Measurements from ENCODE around the gene CYSLTR2.

The CYSLTR2 gene

DNA sequence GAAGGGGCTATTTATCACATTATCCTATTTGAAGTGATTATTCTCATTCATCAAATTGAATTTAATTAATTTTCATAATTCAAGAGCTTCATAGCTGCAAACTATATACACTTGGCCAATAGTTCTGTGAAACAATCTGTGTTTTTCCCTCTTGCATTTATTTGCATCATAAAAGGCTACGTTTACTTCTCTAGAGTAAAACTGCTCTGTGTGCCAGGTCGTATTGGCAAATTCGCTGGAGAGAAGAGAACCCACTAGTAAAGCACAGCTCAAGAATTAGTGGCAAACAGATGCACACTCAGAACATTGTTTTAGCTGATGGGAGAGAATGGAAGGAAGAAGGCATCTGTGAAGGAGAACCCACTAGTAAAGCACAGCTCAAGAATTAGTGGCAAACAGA, 81.8 kb downstream of the CYSLTR2 start:
- Histone ChIP-seq H3K4me3 (ENCODE audit: low read depth, low read length) (no peak overlapping the region), H3K9me3 (ENCODE audit: control insufficient read depth, insufficient read depth, low read depth, low read length) (no peaks in the 10 kb centered on the region), H3K27ac (ENCODE audit: extremely low read depth, low read depth, low read length) (no peak overlapping the region), H3K36me3 (ENCODE audit: control insufficient read depth in 2 of 2, insufficient read depth in 1 of 2, low read length in 2 of 2) (no peaks in the 10 kb centered on the region), H3K4me1 (ENCODE audit: control insufficient read depth, insufficient read depth, low read length) (no peaks in the 10 kb centered on the region)
- CTCF ChIA-PET, result interaction anchor here (0.7 kb wide), 2 partner anchors 32 to 354 kb away, joined by 3 read pairs; no protein-coding TSS in a partner anchor
- TF ChIP-seq ZNF610 (tag by site-specific recombination; IDR thresholded peaks at IDR 0.05; ENCODE audit: borderline replicate concordance), result no peak
- no peak for TF ChIP-seq ZNF341 (tag by site-specific recombination; IDR thresholded peaks at IDR 0.05; ENCODE audit: low read depth)
- TF ChIP-seq, protein P1, sequence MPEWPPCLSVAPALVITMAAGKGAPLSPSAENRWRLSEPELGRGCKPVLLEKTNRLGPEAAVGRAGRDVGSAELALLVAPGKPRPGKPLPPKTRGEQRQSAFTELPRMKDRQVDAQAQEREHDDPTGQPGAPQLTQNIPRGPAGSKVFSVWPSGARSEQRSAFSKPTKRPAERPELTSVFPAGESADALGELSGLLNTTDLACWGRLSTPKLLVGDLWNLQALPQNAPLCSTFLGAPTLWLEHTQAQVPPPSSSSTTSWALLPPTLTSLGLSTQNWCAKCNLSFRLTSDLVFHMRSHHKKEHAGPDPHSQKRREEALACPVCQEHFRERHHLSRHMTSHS (tag by site-specific recombination; IDR thresholded peaks at IDR 0.05), result no peak
- TF ChIP-seq, protein P2, sequence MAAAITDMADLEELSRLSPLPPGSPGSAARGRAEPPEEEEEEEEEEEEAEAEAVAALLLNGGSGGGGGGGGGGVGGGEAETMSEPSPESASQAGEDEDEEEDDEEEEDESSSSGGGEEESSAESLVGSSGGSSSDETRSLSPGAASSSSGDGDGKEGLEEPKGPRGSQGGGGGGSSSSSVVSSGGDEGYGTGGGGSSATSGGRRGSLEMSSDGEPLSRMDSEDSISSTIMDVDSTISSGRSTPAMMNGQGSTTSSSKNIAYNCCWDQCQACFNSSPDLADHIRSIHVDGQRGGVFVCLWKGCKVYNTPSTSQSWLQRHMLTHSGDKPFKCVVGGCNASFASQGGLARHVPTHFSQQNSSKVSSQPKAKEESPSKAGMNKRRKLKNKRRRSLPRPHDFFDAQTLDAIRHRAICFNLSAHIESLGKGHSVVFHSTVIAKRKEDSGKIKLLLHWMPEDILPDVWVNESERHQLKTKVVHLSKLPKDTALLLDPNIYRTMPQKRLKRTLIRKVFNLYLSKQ (tag by site-specific recombination; IDR thresholded peaks at IDR 0.05; ENCODE audit: borderline replicate concordance), result no peak
- no peak for TF ChIP-seq HOXA7 (CRISPR knock-in tag; IDR thresholded peaks at IDR 0.05; ENCODE audit: borderline replicate concordance)
- TF ChIP-seq ZFHX2 (tag by site-specific recombination; conservative IDR thresholded peaks at IDR 0.05), result no peak
- TF ChIP-seq, protein P3, sequence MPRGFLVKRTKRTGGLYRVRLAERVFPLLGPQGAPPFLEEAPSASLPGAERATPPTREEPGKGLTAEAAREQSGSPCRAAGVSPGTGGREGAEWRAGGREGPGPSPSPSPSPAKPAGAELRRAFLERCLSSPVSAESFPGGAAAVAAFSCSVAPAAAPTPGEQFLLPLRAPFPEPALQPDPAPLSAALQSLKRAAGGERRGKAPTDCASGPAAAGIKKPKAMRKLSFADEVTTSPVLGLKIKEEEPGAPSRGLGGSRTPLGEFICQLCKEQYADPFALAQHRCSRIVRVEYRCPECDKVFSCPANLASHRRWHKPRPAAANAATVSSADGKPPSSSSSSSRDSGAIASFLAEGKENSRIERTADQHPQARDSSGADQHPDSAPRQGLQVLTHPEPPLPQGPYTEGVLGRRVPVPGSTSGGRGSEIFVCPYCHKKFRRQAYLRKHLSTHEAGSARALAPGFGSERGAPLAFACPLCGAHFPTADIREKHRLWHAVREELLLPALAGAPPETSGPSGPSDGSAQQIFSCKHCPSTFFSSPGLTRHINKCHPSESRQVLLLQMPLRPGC (tag by site-specific recombination; IDR thresholded peaks at IDR 0.05), result no peak
- TF ChIP-seq, protein P4, sequence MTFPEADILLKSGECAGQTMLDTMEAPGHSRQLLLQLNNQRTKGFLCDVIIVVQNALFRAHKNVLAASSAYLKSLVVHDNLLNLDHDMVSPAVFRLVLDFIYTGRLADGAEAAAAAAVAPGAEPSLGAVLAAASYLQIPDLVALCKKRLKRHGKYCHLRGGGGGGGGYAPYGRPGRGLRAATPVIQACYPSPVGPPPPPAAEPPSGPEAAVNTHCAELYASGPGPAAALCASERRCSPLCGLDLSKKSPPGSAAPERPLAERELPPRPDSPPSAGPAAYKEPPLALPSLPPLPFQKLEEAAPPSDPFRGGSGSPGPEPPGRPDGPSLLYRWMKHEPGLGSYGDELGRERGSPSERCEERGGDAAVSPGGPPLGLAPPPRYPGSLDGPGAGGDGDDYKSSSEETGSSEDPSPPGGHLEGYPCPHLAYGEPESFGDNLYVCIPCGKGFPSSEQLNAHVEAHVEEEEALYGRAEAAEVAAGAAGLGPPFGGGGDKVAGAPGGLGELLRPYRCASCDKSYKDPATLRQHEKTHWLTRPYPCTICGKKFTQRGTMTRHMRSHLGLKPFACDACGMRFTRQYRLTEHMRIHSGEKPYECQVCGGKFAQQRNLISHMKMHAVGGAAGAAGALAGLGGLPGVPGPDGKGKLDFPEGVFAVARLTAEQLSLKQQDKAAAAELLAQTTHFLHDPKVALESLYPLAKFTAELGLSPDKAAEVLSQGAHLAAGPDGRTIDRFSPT (tag by site-specific recombination; IDR thresholded peaks at IDR 0.05), result no peak
- TF ChIP-seq ZNF843 (tag by site-specific recombination; IDR thresholded peaks at IDR 0.05), result no peak
- TF ChIP-seq, protein P5, sequence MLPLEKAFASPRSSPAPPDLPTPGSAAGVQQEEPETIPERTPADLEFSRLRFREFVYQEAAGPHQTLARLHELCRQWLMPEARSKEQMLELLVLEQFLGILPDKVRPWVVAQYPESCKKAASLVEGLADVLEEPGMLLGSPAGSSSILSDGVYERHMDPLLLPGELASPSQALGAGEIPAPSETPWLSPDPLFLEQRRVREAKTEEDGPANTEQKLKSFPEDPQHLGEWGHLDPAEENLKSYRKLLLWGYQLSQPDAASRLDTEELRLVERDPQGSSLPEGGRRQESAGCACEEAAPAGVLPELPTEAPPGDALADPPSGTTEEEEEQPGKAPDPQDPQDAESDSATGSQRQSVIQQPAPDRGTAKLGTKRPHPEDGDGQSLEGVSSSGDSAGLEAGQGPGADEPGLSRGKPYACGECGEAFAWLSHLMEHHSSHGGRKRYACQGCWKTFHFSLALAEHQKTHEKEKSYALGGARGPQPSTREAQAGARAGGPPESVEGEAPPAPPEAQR (tag by site-specific recombination; IDR thresholded peaks at IDR 0.05), result no peak
- TF ChIP-seq ZFP37 (tag by site-specific recombination; IDR thresholded peaks at IDR 0.05), result no peak
- TF ChIP-seq ZNF16 (tag by site-specific recombination; IDR thresholded peaks at IDR 0.05; ENCODE audit: low read depth), result no peak
- TF ChIP-seq, protein P6, sequence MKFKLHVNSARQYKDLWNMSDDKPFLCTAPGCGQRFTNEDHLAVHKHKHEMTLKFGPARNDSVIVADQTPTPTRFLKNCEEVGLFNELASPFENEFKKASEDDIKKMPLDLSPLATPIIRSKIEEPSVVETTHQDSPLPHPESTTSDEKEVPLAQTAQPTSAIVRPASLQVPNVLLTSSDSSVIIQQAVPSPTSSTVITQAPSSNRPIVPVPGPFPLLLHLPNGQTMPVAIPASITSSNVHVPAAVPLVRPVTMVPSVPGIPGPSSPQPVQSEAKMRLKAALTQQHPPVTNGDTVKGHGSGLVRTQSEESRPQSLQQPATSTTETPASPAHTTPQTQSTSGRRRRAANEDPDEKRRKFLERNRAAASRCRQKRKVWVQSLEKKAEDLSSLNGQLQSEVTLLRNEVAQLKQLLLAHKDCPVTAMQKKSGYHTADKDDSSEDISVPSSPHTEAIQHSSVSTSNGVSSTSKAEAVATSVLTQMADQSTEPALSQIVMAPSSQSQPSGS (tag by site-specific recombination; IDR thresholded peaks at IDR 0.05; ENCODE audit: low read depth), result no peak
- no peak for TF ChIP-seq ZNF335 (tag by site-specific recombination; conservative IDR thresholded peaks at IDR 0.05)
- no peak for TF ChIP-seq ZNF248 (tag by site-specific recombination; IDR thresholded peaks at IDR 0.05)
- TF ChIP-seq ZNF521 (tag by site-specific recombination; IDR thresholded peaks at IDR 0.05), result no peak
- TF ChIP-seq, protein P7, sequence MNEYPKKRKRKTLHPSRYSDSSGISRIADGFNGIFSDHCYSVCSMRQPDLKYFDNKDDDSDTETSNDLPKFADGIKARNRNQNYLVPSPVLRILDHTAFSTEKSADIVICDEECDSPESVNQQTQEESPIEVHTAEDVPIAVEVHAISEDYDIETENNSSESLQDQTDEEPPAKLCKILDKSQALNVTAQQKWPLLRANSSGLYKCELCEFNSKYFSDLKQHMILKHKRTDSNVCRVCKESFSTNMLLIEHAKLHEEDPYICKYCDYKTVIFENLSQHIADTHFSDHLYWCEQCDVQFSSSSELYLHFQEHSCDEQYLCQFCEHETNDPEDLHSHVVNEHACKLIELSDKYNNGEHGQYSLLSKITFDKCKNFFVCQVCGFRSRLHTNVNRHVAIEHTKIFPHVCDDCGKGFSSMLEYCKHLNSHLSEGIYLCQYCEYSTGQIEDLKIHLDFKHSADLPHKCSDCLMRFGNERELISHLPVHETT (tag by site-specific recombination; IDR thresholded peaks at IDR 0.05), result no peak
- TF ChIP-seq, protein P8, sequence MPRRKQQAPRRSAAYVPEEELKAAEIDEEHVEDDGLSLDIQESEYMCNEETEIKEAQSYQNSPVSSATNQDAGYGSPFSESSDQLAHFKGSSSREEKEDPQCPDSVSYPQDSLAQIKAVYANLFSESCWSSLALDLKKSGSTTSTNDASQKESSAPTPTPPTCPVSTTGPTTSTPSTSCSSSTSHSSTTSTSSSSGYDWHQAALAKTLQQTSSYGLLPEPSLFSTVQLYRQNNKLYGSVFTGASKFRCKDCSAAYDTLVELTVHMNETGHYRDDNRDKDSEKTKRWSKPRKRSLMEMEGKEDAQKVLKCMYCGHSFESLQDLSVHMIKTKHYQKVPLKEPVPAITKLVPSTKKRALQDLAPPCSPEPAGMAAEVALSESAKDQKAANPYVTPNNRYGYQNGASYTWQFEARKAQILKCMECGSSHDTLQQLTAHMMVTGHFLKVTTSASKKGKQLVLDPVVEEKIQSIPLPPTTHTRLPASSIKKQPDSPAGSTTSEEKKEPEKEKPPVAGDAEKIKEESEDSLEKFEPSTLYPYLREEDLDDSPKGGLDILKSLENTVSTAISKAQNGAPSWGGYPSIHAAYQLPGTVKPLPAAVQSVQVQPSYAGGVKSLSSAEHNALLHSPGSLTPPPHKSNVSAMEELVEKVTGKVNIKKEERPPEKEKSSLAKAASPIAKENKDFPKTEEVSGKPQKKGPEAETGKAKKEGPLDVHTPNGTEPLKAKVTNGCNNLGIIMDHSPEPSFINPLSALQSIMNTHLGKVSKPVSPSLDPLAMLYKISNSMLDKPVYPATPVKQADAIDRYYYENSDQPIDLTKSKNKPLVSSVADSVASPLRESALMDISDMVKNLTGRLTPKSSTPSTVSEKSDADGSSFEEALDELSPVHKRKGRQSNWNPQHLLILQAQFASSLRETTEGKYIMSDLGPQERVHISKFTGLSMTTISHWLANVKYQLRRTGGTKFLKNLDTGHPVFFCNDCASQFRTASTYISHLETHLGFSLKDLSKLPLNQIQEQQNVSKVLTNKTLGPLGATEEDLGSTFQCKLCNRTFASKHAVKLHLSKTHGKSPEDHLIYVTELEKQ (tag by site-specific recombination; IDR thresholded peaks at IDR 0.05; ENCODE audit: borderline replicate concordance), result no peak
- no peak for TF ChIP-seq KLF10 (tag by site-specific recombination; IDR thresholded peaks at IDR 0.05)
- POLR2A ChIA-PET, result no interaction called here

All from HEK293 (cell line).